Measurements from ENCODE around the gene SOX1. TPM values are rescaled to one million over a fixed set of nuclear protein-coding genes. Genes with fewer than 3 reads are reported as not detected.

Gene SOX1
- total and polyA plus RNA-seq, 2 donors (not counting 1 experiment from before 2014, with no cell fraction given), result not detected

GRCh38 chr13:112106478-112107141, 39.7 kb downstream of the SOX1 start:
- H3K27ac Mint-ChIP-seq, result no peak overlapping the region
- WGBS (ENCODE audit: insufficient coverage), result 12% methylated on average over 36 of the region's 36 CpGs
- no peak for TF ChIP-seq EZH2 (IDR thresholded peaks at IDR 0.05; ENCODE audit: borderline replicate concordance, insufficient read depth, low read depth, low read length, poor library complexity, severe bottlenecking)
- TF ChIP-seq, protein P1, sequence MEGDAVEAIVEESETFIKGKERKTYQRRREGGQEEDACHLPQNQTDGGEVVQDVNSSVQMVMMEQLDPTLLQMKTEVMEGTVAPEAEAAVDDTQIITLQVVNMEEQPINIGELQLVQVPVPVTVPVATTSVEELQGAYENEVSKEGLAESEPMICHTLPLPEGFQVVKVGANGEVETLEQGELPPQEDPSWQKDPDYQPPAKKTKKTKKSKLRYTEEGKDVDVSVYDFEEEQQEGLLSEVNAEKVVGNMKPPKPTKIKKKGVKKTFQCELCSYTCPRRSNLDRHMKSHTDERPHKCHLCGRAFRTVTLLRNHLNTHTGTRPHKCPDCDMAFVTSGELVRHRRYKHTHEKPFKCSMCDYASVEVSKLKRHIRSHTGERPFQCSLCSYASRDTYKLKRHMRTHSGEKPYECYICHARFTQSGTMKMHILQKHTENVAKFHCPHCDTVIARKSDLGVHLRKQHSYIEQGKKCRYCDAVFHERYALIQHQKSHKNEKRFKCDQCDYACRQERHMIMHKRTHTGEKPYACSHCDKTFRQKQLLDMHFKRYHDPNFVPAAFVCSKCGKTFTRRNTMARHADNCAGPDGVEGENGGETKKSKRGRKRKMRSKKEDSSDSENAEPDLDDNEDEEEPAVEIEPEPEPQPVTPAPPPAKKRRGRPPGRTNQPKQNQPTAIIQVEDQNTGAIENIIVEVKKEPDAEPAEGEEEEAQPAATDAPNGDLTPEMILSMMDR (IDR thresholded peaks at IDR 0.05), result no peak

DNA sequence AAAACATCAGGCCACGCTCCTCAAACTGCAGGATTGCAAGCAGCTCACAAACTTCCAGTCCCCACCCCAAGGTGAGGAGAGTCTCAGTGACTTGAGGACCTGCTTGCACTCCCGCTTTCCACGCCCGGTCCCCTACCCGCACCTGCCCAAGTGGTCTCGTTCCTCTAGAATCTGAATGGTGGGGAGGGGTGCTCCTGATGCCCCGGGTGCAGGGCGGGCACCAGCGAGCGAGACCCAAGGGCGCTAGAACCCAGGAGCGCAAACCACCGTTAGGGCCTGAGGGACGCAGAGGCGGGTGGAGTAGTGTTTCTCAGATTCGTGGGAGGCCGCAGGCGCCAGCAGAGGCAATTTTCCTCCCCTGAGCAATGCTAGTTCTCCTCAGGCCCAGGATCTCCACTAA, 40.3 kb downstream of the SOX1 start:
- ChIA-PET CTCF (no interaction called here), POLR2A (no interaction called here)
- intact Hi-C loops (cut with micrococcal nuclease), result no loop called here
- no peak overlapping the region for H3K9ac ChIP-seq (ENCODE audit: low read length)
- H3K4me1 ChIP-seq (ENCODE audit: control insufficient read depth in 2 of 2, insufficient read depth in 2 of 2, low read length in 2 of 2), result no peaks in the 10 kb centered on the region
- TF ChIP-seq, protein P1 (IDR thresholded peaks at IDR 0.05), result no peak
- TF ChIP-seq EZH2 (IDR thresholded peaks at IDR 0.05; ENCODE audit: borderline replicate concordance, insufficient read depth, low read depth, low read length, poor library complexity, severe bottlenecking), result no peak
- H3K9me3 ChIP-seq (ENCODE audit: control extremely low read depth in 1 of 3, control insufficient read depth in 2 of 3, insufficient read depth in 1 of 3, low read length in 2 of 3), result peaks cover 0 to 10% (median 0%) of the 10 kb centered on the region in 3 donors
- Mint-ChIP-seq H3K27ac (no peak overlapping the region), H3K4me3 (no peak overlapping the region), H3K27me3 (peaks cover 53% of the 10 kb centered on the region), H3K4me1 (peaks cover 3% of the 10 kb centered on the region), H3K9me3 (ENCODE audit: insufficient read depth) (no peaks in the 10 kb centered on the region)
- H3K79me2 ChIP-seq (ENCODE audit: control insufficient read depth, insufficient read depth, low read length), result no peaks in the 10 kb centered on the region
- 44% methylated on average over 13 of the region's 18 CpGs for WGBS (ENCODE audit: insufficient coverage)
- no peaks in the 10 kb centered on the region for H3K36me3 ChIP-seq (replicated peaks in 1 of 2; ENCODE audit: control extremely low read depth in 1 of 2, control insufficient read depth in 1 of 2, extremely low read depth in 1 of 2, insufficient read depth in 2 of 2, low read length in 1 of 2)
- H3K27me3 ChIP-seq (replicated peaks in 1 of 4; ENCODE audit: control extremely low read depth in 1 of 4, control insufficient read depth in 3 of 4, insufficient read depth in 4 of 4, low read length in 3 of 4), result peaks cover 0 to 28% (median 6%) of the 10 kb centered on the region in 4 experiments
- H3K4me2 ChIP-seq (replicated peaks; ENCODE audit: low read depth, low read length, poor library complexity, severe bottlenecking), result no peak overlapping the region
- no peak for ATAC-seq (ENCODE audit: low read depth)
- H2AFZ ChIP-seq (ENCODE audit: insufficient read depth, low read depth, low read length, poor library complexity, severe bottlenecking), result no peak overlapping the region
- no peak overlapping the region for H3K27ac ChIP-seq (ENCODE audit: low read length in 2 of 2)
- DNase-seq, result no peak
- no peaks in the 10 kb centered on the region for H4K20me1 ChIP-seq (ENCODE audit: control insufficient read depth, insufficient read depth, low read length, poor library complexity, severe bottlenecking)
- H3K4me3 ChIP-seq (ENCODE audit: control extremely low read depth in 1 of 5, extremely low read depth in 1 of 5, insufficient read depth in 1 of 5, low read depth in 2 of 5, low read length in 4 of 5), result no peak overlapping the region

More at GRCh38 chr13:112106478-112107141, 39.7 kb downstream of the SOX1 start:
- Histone ChIP-seq H3K27ac (ENCODE audit: low read length in 2 of 2) (no peak overlapping the region), H3K4me3 (ENCODE audit: control extremely low read depth in 1 of 5, extremely low read depth in 1 of 5, insufficient read depth in 1 of 5, low read depth in 2 of 5, low read length in 4 of 5) (no peak overlapping the region), H3K9ac (ENCODE audit: low read length) (no peak overlapping the region), H3K4me1 (ENCODE audit: control insufficient read depth in 2 of 2, insufficient read depth in 2 of 2, low read length in 2 of 2) (no peaks in the 10 kb centered on the region), H2AFZ (ENCODE audit: insufficient read depth, low read depth, low read length, poor library complexity, severe bottlenecking) (no peak overlapping the region), H3K27me3 (replicated peaks in 1 of 4; ENCODE audit: control extremely low read depth in 1 of 4, control insufficient read depth in 3 of 4, insufficient read depth in 4 of 4, low read length in 3 of 4) (peaks cover 0 to 32% (median 7%) of the 10 kb centered on the region in 4 experiments), H3K36me3 (replicated peaks in 1 of 2; ENCODE audit: control extremely low read depth in 1 of 2, control insufficient read depth in 1 of 2, extremely low read depth in 1 of 2, insufficient read depth in 2 of 2, low read length in 1 of 2) (no peaks in the 10 kb centered on the region), H3K79me2 (ENCODE audit: control insufficient read depth, insufficient read depth, low read length) (no peaks in the 10 kb centered on the region), H3K9me3 (ENCODE audit: control extremely low read depth in 1 of 3, control insufficient read depth in 2 of 3, insufficient read depth in 1 of 3, low read length in 2 of 3) (peaks cover 0 to 10% (median 0%) of the 10 kb centered on the region in 3 donors), H4K20me1 (ENCODE audit: control insufficient read depth, insufficient read depth, low read length, poor library complexity, severe bottlenecking) (no peaks in the 10 kb centered on the region), H3K4me2 (replicated peaks; ENCODE audit: low read depth, low read length, poor library complexity, severe bottlenecking) (no peak overlapping the region)
- CTCF ChIA-PET, result no interaction called here
- DNase-seq (no peak), ATAC-seq (ENCODE audit: low read depth) (no peak)
- peaks cover 3% of the 10 kb centered on the region for H3K4me1 Mint-ChIP-seq
- no peaks in the 10 kb centered on the region for H3K9me3 Mint-ChIP-seq (ENCODE audit: insufficient read depth)
- H3K27me3 Mint-ChIP-seq, result peaks cover 60% of the 10 kb centered on the region
- POLR2A ChIA-PET, result no interaction called here
- intact Hi-C loops (cut with micrococcal nuclease), result no loop called here
- H3K4me3 Mint-ChIP-seq, result no peak overlapping the region

Data from B cell (primary cell).